ENCODE measurements around the gene TNXB.
"Not testable (repeated sequence)": the region's sequence is repeated elsewhere in the genome, so short reads cannot be mapped to it uniquely, and the experiment has no call there.

TNXB gene

DNA sequence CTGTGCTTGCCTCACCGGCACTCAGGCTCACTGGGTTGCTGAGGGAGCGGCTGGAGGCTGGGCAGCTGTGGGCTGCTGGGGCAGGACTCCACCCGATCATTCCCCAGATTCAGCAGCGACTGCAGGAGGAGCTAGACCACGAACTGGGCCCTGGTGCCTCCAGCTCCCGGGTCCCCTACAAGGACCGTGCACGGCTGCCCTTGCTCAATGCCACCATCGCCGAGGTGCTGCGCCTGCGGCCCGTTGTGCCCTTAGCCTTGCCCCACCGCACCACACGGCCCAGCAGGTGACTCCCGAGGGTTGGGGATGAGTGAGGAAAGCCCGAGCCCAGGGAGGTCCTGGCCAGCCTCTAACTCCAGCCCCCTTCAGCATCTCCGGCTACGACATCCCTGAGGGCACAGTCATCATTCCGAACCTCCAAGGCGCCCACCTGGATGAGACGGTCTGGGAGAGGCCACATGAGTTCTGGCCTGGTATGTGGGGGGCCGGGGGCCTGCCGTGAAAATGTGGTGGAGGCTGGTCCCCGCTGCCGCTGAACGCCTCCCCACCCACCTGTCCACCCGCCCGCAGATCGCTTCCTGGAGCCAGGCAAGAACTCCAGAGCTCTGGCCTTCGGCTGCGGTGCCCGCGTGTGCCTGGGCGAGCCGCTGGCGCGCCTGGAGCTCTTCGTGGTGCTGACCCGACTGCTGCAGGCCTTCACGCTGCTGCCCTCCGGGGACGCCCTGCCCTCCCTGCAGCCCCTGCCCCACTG lies 68.7 kb downstream of the TNXB start:
- H3K36me3 ChIP-seq (ENCODE audit: insufficient read depth, low read length); H3K79me2 ChIP-seq (ENCODE audit: insufficient read depth, low read length); H3K4me3 ChIP-seq (ENCODE audit: low read depth, low read length, poor library complexity, severe bottlenecking); H3K4me2 ChIP-seq (ENCODE audit: low read length); H3K9me2 ChIP-seq (ENCODE audit: low read depth, low read length); H3F3A ChIP-seq (ENCODE audit: insufficient read depth, low read length); H2AFZ ChIP-seq (ENCODE audit: low read length); H3K9me3 ChIP-seq (ENCODE audit: low read length); H3K27me3 ChIP-seq (ENCODE audit: insufficient read depth, low read length); H4K20me1 ChIP-seq (ENCODE audit: insufficient read depth, low read length); H3K4me1 ChIP-seq (ENCODE audit: insufficient read depth, low read length, severe bottlenecking); H3K27ac ChIP-seq (ENCODE audit: low read depth, low read length, poor library complexity, severe bottlenecking); H3K9ac ChIP-seq (ENCODE audit: low read length): not testable (repeated sequence)

- H3K4me3 ChIP-seq (ENCODE audit: low read depth, low read length, poor library complexity, severe bottlenecking); H3K4me1 ChIP-seq (ENCODE audit: insufficient read depth, low read length, severe bottlenecking); H3K79me2 ChIP-seq (ENCODE audit: insufficient read depth, low read length); H4K20me1 ChIP-seq (ENCODE audit: insufficient read depth, low read length); H3K36me3 ChIP-seq (ENCODE audit: insufficient read depth, low read length); H3K27ac ChIP-seq (ENCODE audit: low read depth, low read length, poor library complexity, severe bottlenecking); H3F3A ChIP-seq (ENCODE audit: insufficient read depth, low read length); H3K9me3 ChIP-seq (ENCODE audit: low read length); H3K9me2 ChIP-seq (ENCODE audit: low read depth, low read length); H3K27me3 ChIP-seq (ENCODE audit: insufficient read depth, low read length); H3K4me2 ChIP-seq (ENCODE audit: low read length); H3K9ac ChIP-seq (ENCODE audit: low read length); H2AFZ ChIP-seq (ENCODE audit: low read length): not testable (repeated sequence)
These were observed 69.5 kb downstream of the TNXB start for GRCh38 chr6:32039321-32040274.

DNA sequence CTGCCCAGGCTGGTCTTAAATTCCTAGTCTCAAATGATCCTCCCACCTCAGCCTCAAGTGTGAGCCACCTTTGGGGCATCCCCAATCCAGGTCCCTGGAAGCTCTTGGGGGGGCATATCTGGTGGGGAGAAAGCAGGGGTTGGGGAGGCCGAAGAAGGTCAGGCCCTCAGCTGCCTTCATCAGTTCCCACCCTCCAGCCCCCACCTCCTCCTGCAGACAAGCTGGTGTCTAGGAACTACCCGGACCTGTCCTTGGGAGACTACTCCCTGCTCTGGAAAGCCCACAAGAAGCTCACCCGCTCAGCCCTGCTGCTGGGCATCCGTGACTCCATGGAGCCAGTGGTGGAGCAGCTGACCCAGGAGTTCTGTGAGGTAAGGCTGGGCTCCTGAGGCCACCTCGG lies 70.3 kb downstream of the TNXB start:
- not testable (repeated sequence) for H3K27me3 ChIP-seq (ENCODE audit: insufficient read depth, low read length); H4K20me1 ChIP-seq (ENCODE audit: insufficient read depth, low read length); H3K9me2 ChIP-seq (ENCODE audit: low read depth, low read length); H3K4me1 ChIP-seq (ENCODE audit: insufficient read depth, low read length, severe bottlenecking); H3K36me3 ChIP-seq (ENCODE audit: insufficient read depth, low read length); H3K9ac ChIP-seq (ENCODE audit: low read length); H3K4me2 ChIP-seq (ENCODE audit: low read length); H3F3A ChIP-seq (ENCODE audit: insufficient read depth, low read length); H3K4me3 ChIP-seq (ENCODE audit: low read depth, low read length, poor library complexity, severe bottlenecking); H3K27ac ChIP-seq (ENCODE audit: low read depth, low read length, poor library complexity, severe bottlenecking); H2AFZ ChIP-seq (ENCODE audit: low read length); H3K9me3 ChIP-seq (ENCODE audit: low read length); H3K79me2 ChIP-seq (ENCODE audit: insufficient read depth, low read length)

GRCh38 chr6:32037598-32038524 lies 71.3 kb downstream of the TNXB start, which contains the start of gene CYP21A2:
TSS of gene CYP21A2 (plus strand) at chr6:32038415. CDS start at chr6:32038423, 8 bp downstream.
- not testable (repeated sequence) for H3K4me3 ChIP-seq (ENCODE audit: low read depth, low read length, poor library complexity, severe bottlenecking); H4K20me1 ChIP-seq (ENCODE audit: insufficient read depth, low read length)

GRCh38 chr6:32037136-32037535 lies 72.0 kb downstream of the TNXB start:
- not testable (repeated sequence) for H3K79me2 ChIP-seq (ENCODE audit: insufficient read depth, low read length); H4K20me1 ChIP-seq (ENCODE audit: insufficient read depth, low read length); H3K4me1 ChIP-seq (ENCODE audit: insufficient read depth, low read length, severe bottlenecking); H3K9me2 ChIP-seq (ENCODE audit: low read depth, low read length); H3K27ac ChIP-seq (ENCODE audit: low read depth, low read length, poor library complexity, severe bottlenecking); H3K9ac ChIP-seq (ENCODE audit: low read length); H3F3A ChIP-seq (ENCODE audit: insufficient read depth, low read length); H3K9me3 ChIP-seq (ENCODE audit: low read length); H3K4me3 ChIP-seq (ENCODE audit: low read depth, low read length, poor library complexity, severe bottlenecking); H2AFZ ChIP-seq (ENCODE audit: low read length); H3K36me3 ChIP-seq (ENCODE audit: insufficient read depth, low read length); H3K4me2 ChIP-seq (ENCODE audit: low read length); H3K27me3 ChIP-seq (ENCODE audit: insufficient read depth, low read length)

More at GRCh38 chr6:32037598-32038524, 71.3 kb downstream of the TNXB start, which contains the start of gene CYP21A2:
- H3K9me3 ChIP-seq (ENCODE audit: low read length); H3K27me3 ChIP-seq (ENCODE audit: insufficient read depth, low read length); H3K4me2 ChIP-seq (ENCODE audit: low read length); H3K9me2 ChIP-seq (ENCODE audit: low read depth, low read length); H3K79me2 ChIP-seq (ENCODE audit: insufficient read depth, low read length); H3K36me3 ChIP-seq (ENCODE audit: insufficient read depth, low read length); H3K4me1 ChIP-seq (ENCODE audit: insufficient read depth, low read length, severe bottlenecking); H3K27ac ChIP-seq (ENCODE audit: low read depth, low read length, poor library complexity, severe bottlenecking); H2AFZ ChIP-seq (ENCODE audit: low read length); H3K9ac ChIP-seq (ENCODE audit: low read length); H3F3A ChIP-seq (ENCODE audit: insufficient read depth, low read length): not testable (repeated sequence)

GRCh38 chr6:32035283-32036013 lies 73.7 kb downstream of the TNXB start:
- H4K20me1 ChIP-seq (ENCODE audit: insufficient read depth, low read length); H3K27ac ChIP-seq (ENCODE audit: low read depth, low read length, poor library complexity, severe bottlenecking); H2AFZ ChIP-seq (ENCODE audit: low read length); H3K9ac ChIP-seq (ENCODE audit: low read length); H3K9me3 ChIP-seq (ENCODE audit: low read length); H3F3A ChIP-seq (ENCODE audit: insufficient read depth, low read length); H3K27me3 ChIP-seq (ENCODE audit: insufficient read depth, low read length); H3K4me3 ChIP-seq (ENCODE audit: low read depth, low read length, poor library complexity, severe bottlenecking); H3K4me2 ChIP-seq (ENCODE audit: low read length); H3K9me2 ChIP-seq (ENCODE audit: low read depth, low read length); H3K79me2 ChIP-seq (ENCODE audit: insufficient read depth, low read length); H3K36me3 ChIP-seq (ENCODE audit: insufficient read depth, low read length); H3K4me1 ChIP-seq (ENCODE audit: insufficient read depth, low read length, severe bottlenecking): not testable (repeated sequence)
